GM23338 (cell line): ENCODE data around the gene GLMN. TPM values are rescaled to one million over a fixed set of nuclear protein-coding genes. Genes with fewer than 3 reads are reported as not detected.

Experiments used
- ATAC-seq: fragments of 200-7000 bp; cut with Tn5 transposase; 3 replicates; pipeline ENCODE4 v1.9.1; 2020
- DNase-seq: peaks from one replicate; pipeline ENCODE4 v3.0.0-alpha.2; 2015; ENCODE audit warnings: low spot score
- H2AFZ ChIP-seq: fragments of 200-600 bp; sonication (generic); 2 replicates; pipeline ENCODE4 v1.8.0; 2016; ENCODE audit warnings: antibody characterized with exemption, mild to moderate bottlenecking, moderate library complexity
- H3F3A ChIP-seq: fragments of 200-600 bp; sonication (generic); replicated peaks from 2 replicates; pipeline ENCODE4 v1.8.0; 2017; ENCODE audit warnings: antibody characterized with exemption, mixed run types, low read depth
- H3K27ac ChIP-seq: fragments of 200-600 bp; sonication (generic); 2 replicates; pipeline ENCODE4 v1.6.1; 2016; ENCODE audit warnings: low read depth
- H3K27me3 ChIP-seq: fragments of 200-600 bp; sonication (generic); 2 replicates; pipeline ENCODE4 v1.8.0; 2016; ENCODE audit warnings: mild to moderate bottlenecking, mixed run types, moderate library complexity; ENCODE audit not compliant: insufficient read depth
- H3K36me3 ChIP-seq: fragments of 200-600 bp; sonication (generic); 2 replicates; pipeline ENCODE4 v1.8.0; 2016; ENCODE audit warnings: mild to moderate bottlenecking; ENCODE audit not compliant: insufficient read depth
- H3K4me1 ChIP-seq: fragments of 200-600 bp; sonication (generic); 2 replicates; pipeline ENCODE4 v1.8.0; 2016; ENCODE audit warnings: mild to moderate bottlenecking, moderate library complexity; ENCODE audit not compliant: insufficient read depth
- H3K4me2 ChIP-seq: fragments of 200-600 bp; sonication (generic); 2 replicates; pipeline ENCODE4 v1.7.1; 2017; ENCODE audit warnings: mixed run types
- H3K4me3 ChIP-seq: fragments of 200-600 bp; sonication (generic); 2 replicates; pipeline ENCODE4 v1.6.1; 2016; ENCODE audit warnings: mixed run types
- H3K79me2 ChIP-seq: fragments of 200-600 bp; sonication (generic); replicated peaks from 2 replicates; pipeline ENCODE4 v1.8.0; 2017; ENCODE audit warnings: mild to moderate bottlenecking; ENCODE audit not compliant: insufficient read depth
- H3K9me2 ChIP-seq: fragments of 200-600 bp; sonication (generic); 2 replicates; pipeline ENCODE4 v1.8.0; 2017; ENCODE audit not compliant: insufficient read depth
- H4K20me1 ChIP-seq: fragments of 200-600 bp; sonication (generic); replicated peaks from 2 replicates; pipeline ENCODE4 v1.8.0; 2017; ENCODE audit warnings: mild to moderate bottlenecking; ENCODE audit not compliant: insufficient read depth
- H3K27ac Mint-ChIP-seq: 2 replicates; pipeline ENCODE4 v1.8.0; 2020; ENCODE audit warnings: inconsistent platforms, mild to moderate bottlenecking, moderate library complexity, mixed read lengths
- H3K27me3 Mint-ChIP-seq: 3 replicates; pipeline ENCODE4 v1.8.0; 2022; ENCODE audit warnings: low read depth, mild to moderate bottlenecking, moderate library complexity, mixed read lengths, inconsistent platforms; ENCODE audit not compliant: insufficient read depth, poor library complexity
- H3K36me3 Mint-ChIP-seq: 3 replicates; pipeline ENCODE4 v1.8.0; 2021; ENCODE audit warnings: low read depth, mild to moderate bottlenecking, inconsistent platforms, moderate library complexity, mixed read lengths
- H3K4me1 Mint-ChIP-seq: 3 replicates; pipeline ENCODE4 v1.8.0; 2020; ENCODE audit warnings: mild to moderate bottlenecking, inconsistent platforms, mixed read lengths
- H3K4me3 Mint-ChIP-seq: 3 replicates; pipeline ENCODE4 v1.8.0; 2021; ENCODE audit warnings: moderate library complexity, mild to moderate bottlenecking, inconsistent platforms, mixed read lengths
- H3K9me3 Mint-ChIP-seq: 3 replicates; pipeline ENCODE4 v1.8.0; 2020; ENCODE audit warnings: moderate library complexity, mild to moderate bottlenecking, inconsistent platforms, mixed read lengths
- CTCF ChIP-seq, 2 experiments: fragments of 200-600 bp in 1 of 2; sonication (generic) in 1 of 2; conservative IDR thresholded peaks; 2 replicates each; pipeline versions ENCODE4 v1.5.1 to v1.6.1; 2016 to 2017; ENCODE audit warnings: antibody characterized with exemption in 2 of 2, low read depth in 2 of 2, mild to moderate bottlenecking in 2 of 2, moderate library complexity in 1 of 2
- EZH2 ChIP-seq: fragments of 200-600 bp; sonication (generic); IDR thresholded peaks from one replicate; pipeline ENCODE4 v1.8.0; 2017; ENCODE audit warnings: antibody characterized with exemption, mild to moderate bottlenecking, low read depth; ENCODE audit not compliant: unreplicated experiment
- EZH2phosphoT487 ChIP-seq: fragments of 200-600 bp; sonication (generic); IDR thresholded peaks from one replicate; pipeline ENCODE4 v1.8.1; 2018; ENCODE audit warnings: antibody characterized with exemption; ENCODE audit not compliant: unreplicated experiment
- JUNB ChIP-seq: IDR thresholded peaks from one replicate; pipeline ENCODE4 v1.6.1; 2016; ENCODE audit warnings: antibody characterized with exemption; ENCODE audit not compliant: unreplicated experiment
- NANOG ChIP-seq: IDR thresholded peaks from 2 replicates; pipeline ENCODE4 v1.6.1; 2016; ENCODE audit warnings: antibody characterized with exemption, borderline replicate concordance
- REST ChIP-seq: IDR thresholded peaks from one replicate; pipeline ENCODE4 v1.6.1; 2018; ENCODE audit warnings: antibody characterized with exemption; ENCODE audit not compliant: unreplicated experiment
- STAT1 ChIP-seq: IDR thresholded peaks from one replicate; pipeline ENCODE4 v1.6.1; 2016; ENCODE audit warnings: antibody characterized with exemption; ENCODE audit not compliant: unreplicated experiment
- ZNF114 ChIP-seq: fragments of 250-450 bp; sonication (Bioruptor Pico); IDR thresholded peaks from 2 replicates; pipeline ENCODE4 v1.5.0; 2020; ENCODE audit warnings: mild to moderate bottlenecking, moderate library complexity
- ZNF331 ChIP-seq: fragments of 250-450 bp; sonication (Bioruptor Pico); IDR thresholded peaks from 2 replicates; pipeline ENCODE4 v1.5.0; 2020; ENCODE audit warnings: low read depth, mild to moderate bottlenecking, moderate library complexity
- ZNF462 ChIP-seq: fragments of 250-450 bp; sonication (Bioruptor Pico); IDR thresholded peaks from 2 replicates; pipeline ENCODE4 v1.5.0; 2020; ENCODE audit warnings: mild to moderate bottlenecking, moderate library complexity
- polyA plus RNA-seq: library from polyadenylated mRNA; unstranded; fragments of >200 nt; fragmentation: Nextera tagmentation; extraction: Ambion mirVana; gene quantifications from 2 replicates; pipeline ENCODE4 v1.2.1, GENCODE V29; 2016
- total RNA-seq: library from RNA; depleted of rRNA; stranded (reverse); fragments of >200 nt; shearing (Covaris generic); gene quantifications from 2 replicates; pipeline ENCODE4 v1.2.3, GENCODE V29; 2014

The GLMN gene
- total and polyA plus RNA-seq, 2 experiments from 2014 or later, result 36.8 to 49.9 TPM

DNA sequence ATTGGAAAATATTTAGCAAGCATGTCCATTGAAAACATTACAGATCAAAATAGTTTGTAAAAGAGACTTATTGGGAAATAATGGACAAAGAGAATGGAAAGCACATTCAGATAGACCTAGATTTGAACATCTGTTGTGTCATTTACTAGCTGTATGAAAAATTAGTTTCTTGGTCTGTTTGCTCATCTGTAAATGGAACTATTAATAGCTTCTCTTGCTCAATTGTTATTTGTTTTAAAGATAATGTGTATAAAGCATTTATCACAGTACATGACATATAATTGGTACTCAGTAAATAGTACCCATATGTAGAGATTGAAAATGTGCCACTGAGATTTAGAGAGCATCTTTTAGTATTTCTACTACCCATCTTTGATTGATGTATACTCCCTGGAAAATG, 26.0 kb upstream of the GLMN start (continued):
- TF ChIP-seq ZNF462, result no peak
- no peak for TF ChIP-seq ZNF114
- no peak for TF ChIP-seq ZNF331
- TF ChIP-seq EZH2phosphoT487, result no peak
- no peak for TF ChIP-seq STAT1
- TF ChIP-seq NANOG, result no peak

- ATAC-seq (no peak), DNase-seq (no peak)
- Mint-ChIP-seq H3K9me3 (peaks cover 35% of the 10 kb centered on the region), H3K4me1 (no peaks in the 10 kb centered on the region), H3K4me3 (no peak overlapping the region), H3K27me3 (peaks cover 2% of the 10 kb centered on the region), H3K36me3 (peaks cover 56% of the 10 kb centered on the region), H3K27ac (no peak overlapping the region)
- TF ChIP-seq JUNB, result no peak
- TF ChIP-seq REST, result no peak
- TF ChIP-seq STAT1, result no peak
- no peak for TF ChIP-seq EZH2
- no peak for TF ChIP-seq CTCF (conservative IDR thresholded peaks at IDR 0.05; ENCODE audit: low read depth in 2 of 2)
- H3K9me2 ChIP-seq, result no peaks in the 10 kb centered on the region; the same call in 1 of the 2 replicates
- peaks cover 13% of the 10 kb centered on the region for H3K36me3 ChIP-seq
- H3K4me2 ChIP-seq, result no peak overlapping the region
- H3K27ac ChIP-seq, result no peak overlapping the region
- no peaks in the 10 kb centered on the region for H3K27me3 ChIP-seq
- H3K4me3 ChIP-seq, result no peak overlapping the region
- H3F3A ChIP-seq, result no peaks in the 10 kb centered on the region
- no peak overlapping the region for H2AFZ ChIP-seq
- no peaks in the 10 kb centered on the region for H3K4me1 ChIP-seq
- no peaks in the 10 kb centered on the region for H4K20me1 ChIP-seq
- H3K79me2 ChIP-seq, result 0 out of 2 replicates have a peak, but pooled peaks cover 3% of the 10 kb centered on the region
These were observed 25.0 kb upstream of the GLMN start for GRCh38 chr1:92323473-92324453.
